HepG2 (cell line): Measurements from ENCODE around the gene CLASP1. TPM values are rescaled to one million over a fixed set of nuclear protein-coding genes. Genes with fewer than 3 reads are reported as not detected.

Experiments used
- ATAC-seq: fragments of 200-7000 bp; cut with Tn5 transposase; 3 replicates; pipeline ENCODE4 v1.9.1; 2020; ENCODE audit warnings: mild to moderate bottlenecking, moderate library complexity
- BruUV-seq: library from RNA; stranded (reverse); fragments of 400-500 nt; replicated peaks from 2 replicates; lab custom pipeline; 2021; lab: Mats Ljungman, UMichigan
- CTCF ChIA-PET: fragments of 300-600 bp; formaldehyde crosslinking; extraction: SDS; loops from one replicate; lab custom pipeline; 2021; ENCODE audit warnings: low total read pairs, inconsistent platforms, low intra/inter-chr PET ratio; lab: Yijun Ruan, JAX
- POLR2A ChIA-PET: fragments of 350-600 bp; sonication (Branson Sonifier 250); formaldehyde crosslinking; loops from one replicate; lab custom pipeline; 2020; ENCODE audit warnings: antibody characterized with exemption, inconsistent platforms; lab: Yijun Ruan, JAX
- DNase-seq: peaks from one replicate; pipeline ENCODE4 v3.0.0-alpha.2; 2015; ENCODE audit warnings: low spot score
- FAIRE-seq: peaks from 3 replicates; lab custom pipeline; 2011; peaks lifted over from hg19 to GRCh38; lab: Jason Lieb, UNC
- H2AFZ ChIP-seq: one replicate; pipeline ENCODE4 v1.6.1; 2011; ENCODE audit warnings: low read length, inconsistent platforms
- H3K27ac ChIP-seq: fragments of 300-600 bp; 3 replicates; pipeline ENCODE4 v1.8.0; 2011; ENCODE audit warnings: mixed run types, mild to moderate bottlenecking, mixed read lengths, low read length, inconsistent platforms; ENCODE audit not compliant: insufficient read depth; ENCODE audit errors: extremely low read length
- H3K27me3 ChIP-seq, 2 experiments: fragments of 200-600 bp in 1 of 2; 2 replicates in 1 of 2; 3 replicates in 1 of 2; pipeline versions ENCODE4 v1.6.0 to v1.8.0; 2011; ENCODE audit warnings: low read length in 2 of 2, mild to moderate bottlenecking in 2 of 2, moderate library complexity in 2 of 2, inconsistent platforms in 1 of 2; ENCODE audit not compliant: insufficient read depth in 2 of 2, control insufficient read depth in 1 of 2
- H3K36me3 ChIP-seq, 2 experiments: fragments of 200-600 bp in 1 of 2; replicated peaks in 1 of 2; 2 replicates in 1 of 2; 3 replicates in 1 of 2; pipeline versions ENCODE4 v1.5.1 to v1.8.0; 2011; ENCODE audit warnings: low read length in 2 of 2, inconsistent platforms in 1 of 2; ENCODE audit not compliant: insufficient read depth in 2 of 2, control insufficient read depth in 1 of 2
- H3K4me1 ChIP-seq: 2 replicates; pipeline ENCODE4 v1.5.1; 2012; ENCODE audit warnings: low read length, inconsistent platforms; ENCODE audit not compliant: insufficient read depth
- H3K4me2 ChIP-seq: 2 replicates; pipeline ENCODE4 v1.6.0; 2011; ENCODE audit warnings: low read depth, low read length, inconsistent platforms
- H3K4me3 ChIP-seq, 3 experiments: fragments of 200-600 bp in 1 of 3; sonication (generic), shearing (Covaris generic) in 1 of 3; replicated peaks in 1 of 3; 2 replicates each; pipeline ENCODE4 v1.5.1; 2011 to 2016; ENCODE audit warnings: low read length in 3 of 3, inconsistent platforms in 2 of 3, low read depth in 2 of 3, mild to moderate bottlenecking in 2 of 3, control low read depth in 1 of 3, mixed read lengths in 1 of 3; ENCODE audit not compliant: insufficient read depth in 1 of 3
- H3K79me2 ChIP-seq: one replicate; pipeline ENCODE4 v1.6.1; 2011; ENCODE audit warnings: low read length, inconsistent platforms; ENCODE audit not compliant: insufficient read depth
- H3K9ac ChIP-seq: 2 replicates; pipeline ENCODE4 v1.6.0; 2011; ENCODE audit warnings: mild to moderate bottlenecking, low read depth, low read length, inconsistent platforms; ENCODE audit not compliant: insufficient read depth
- H3K9me3 ChIP-seq: 2 replicates; pipeline ENCODE4 v1.5.1; 2012; ENCODE audit warnings: mild to moderate bottlenecking, low read length
- H4K20me1 ChIP-seq: 2 replicates; pipeline ENCODE4 v1.6.0; 2011; ENCODE audit warnings: inconsistent platforms, mild to moderate bottlenecking, low read length, moderate library complexity; ENCODE audit not compliant: insufficient read depth
- ATF1 ChIP-seq: IDR thresholded peaks from 2 replicates; pipeline ENCODE4 v1.6.1; 2016; ENCODE audit warnings: mild to moderate bottlenecking, control low read depth
- CCAR2 ChIP-seq: fragments of 200-400 bp; formaldehyde crosslinking; optimal IDR thresholded peaks from 2 replicates; pipeline ENCODE3; 2018; ENCODE audit warnings: low read depth, mild to moderate bottlenecking, low read length, moderate library complexity
- JUND ChIP-seq: sonication (generic); formaldehyde crosslinking; IDR thresholded peaks from 2 replicates; pipeline ENCODE4 v1.8.0; 2022; ENCODE audit warnings: mild to moderate bottlenecking, missing genetic modification reagents
- PHB2 ChIP-seq: fragments of 450-650 bp; IDR thresholded peaks from 2 replicates; pipeline ENCODE4 v1.6.1; 2018; ENCODE audit not compliant: partially characterized antibody
- ZBTB39 ChIP-seq: sonication (generic); formaldehyde crosslinking; IDR thresholded peaks from 2 replicates; pipeline ENCODE4 v1.5.0; 2020; ENCODE audit warnings: missing genetic modification reagents
- ZFP37 ChIP-seq: sonication (generic); formaldehyde crosslinking; IDR thresholded peaks from 2 replicates; pipeline ENCODE4 v1.4.0; 2020; ENCODE audit warnings: missing genetic modification reagents, borderline replicate concordance
- ZFY ChIP-seq: sonication (generic); formaldehyde crosslinking; IDR thresholded peaks from 2 replicates; pipeline ENCODE4 v1.4.0; 2020; ENCODE audit warnings: missing genetic modification reagents
- ZNF383 ChIP-seq: sonication (generic); formaldehyde crosslinking; IDR thresholded peaks from 2 replicates; pipeline ENCODE4 v1.4.0; 2020; ENCODE audit warnings: missing genetic modification reagents, mild to moderate bottlenecking, borderline replicate concordance
- ZNF530 ChIP-seq: sonication (generic); formaldehyde crosslinking; IDR thresholded peaks from 2 replicates; pipeline ENCODE4 v1.5.0; 2020; ENCODE audit warnings: low read depth, mild to moderate bottlenecking, missing genetic modification reagents
- ZNF563 ChIP-seq: sonication (generic); formaldehyde crosslinking; IDR thresholded peaks from 2 replicates; pipeline ENCODE4 v1.8.0; 2022; ENCODE audit warnings: mild to moderate bottlenecking, moderate library complexity, missing genetic modification reagents
- ZNF580 ChIP-seq: IDR thresholded peaks from 2 replicates; pipeline ENCODE4 v1.6.1; 2016; ENCODE audit warnings: low read depth, borderline replicate concordance
- ZNF83 ChIP-seq: sonication (generic); formaldehyde crosslinking; IDR thresholded peaks from 2 replicates; pipeline ENCODE4 v1.4.0; 2020; ENCODE audit warnings: missing genetic modification reagents, mild to moderate bottlenecking, borderline replicate concordance
- WGBS: methylation state at CpG from one replicate; pipeline ENCODE4 v1.1.6; 2017; ENCODE audit warnings: low lambda C conversion rate; 5-methylcytosine and 5-hydroxymethylcytosine counted together
- in situ Hi-C: cut with HindIII; loops from 2 replicates; pipeline ENCODE4 v1.10.0; 2017; ENCODE audit warnings: low pct_unique_long_range_greater_than_20kb; ENCODE audit not compliant: extremely low pct_ligation_motif_present
- intact Hi-C: fragments of 100-400 bp; cut with micrococcal nuclease; formaldehyde crosslinking; loops from one replicate; pipeline ENCODE4 v1.10.0; 2022; ENCODE audit not compliant: unreplicated experiment
- polyA plus RNA-seq, 8 experiments: library from polyadenylated mRNA; depleted of rRNA in 3 of 8; stranded (reverse) in 7 of 8; unstranded in 1 of 8; fragments of >200 nt; fragmentation: Illumina TruSeq in 4 of 8; extraction: Trizol in 4 of 8; gene quantifications; 2 replicates each; pipeline versions ENCODE4 v1.2.1 to v1.2.3, GENCODE V29; 2011 to 2016; ENCODE audit warnings: low read depth in 4 of 8, missing spikeins in 1 of 8, mixed read lengths in 1 of 8; ENCODE audit not compliant: insufficient read depth in 1 of 8
- total RNA-seq, 5 experiments: library from RNA; depleted of rRNA; stranded (reverse); fragments of >200 nt; fragmentation: Illumina TruSeq; extraction: Trizol; gene quantifications; 2 replicates each; pipeline ENCODE4 v1.2.3, GENCODE V29; 2016; ENCODE audit warnings: low read depth in 1 of 5
- TF ChIP-seq, protein P1 (sequence below): sonication (generic); formaldehyde crosslinking; IDR thresholded peaks from 2 replicates; pipeline ENCODE4 v1.9.0; 2021; ENCODE audit warnings: missing genetic modification reagents, mild to moderate bottlenecking, borderline replicate concordance
- TF ChIP-seq, protein P2 (sequence below): sonication (generic); formaldehyde crosslinking; IDR thresholded peaks from 2 replicates; pipeline ENCODE4 v1.8.1; 2022; ENCODE audit warnings: low read depth, mild to moderate bottlenecking, missing genetic modification reagents
- TF ChIP-seq, protein P3 (sequence below): IDR thresholded peaks from 2 replicates; pipeline ENCODE4 v1.6.1; 2016; ENCODE audit warnings: control low read depth

Gene CLASP1
- total and polyA plus RNA-seq, 2 of the 13 experiments (the other 11 are each of a cell fraction or from before 2014, with no cell fraction given) = 11.7 to 47.9 TPM

DNA sequence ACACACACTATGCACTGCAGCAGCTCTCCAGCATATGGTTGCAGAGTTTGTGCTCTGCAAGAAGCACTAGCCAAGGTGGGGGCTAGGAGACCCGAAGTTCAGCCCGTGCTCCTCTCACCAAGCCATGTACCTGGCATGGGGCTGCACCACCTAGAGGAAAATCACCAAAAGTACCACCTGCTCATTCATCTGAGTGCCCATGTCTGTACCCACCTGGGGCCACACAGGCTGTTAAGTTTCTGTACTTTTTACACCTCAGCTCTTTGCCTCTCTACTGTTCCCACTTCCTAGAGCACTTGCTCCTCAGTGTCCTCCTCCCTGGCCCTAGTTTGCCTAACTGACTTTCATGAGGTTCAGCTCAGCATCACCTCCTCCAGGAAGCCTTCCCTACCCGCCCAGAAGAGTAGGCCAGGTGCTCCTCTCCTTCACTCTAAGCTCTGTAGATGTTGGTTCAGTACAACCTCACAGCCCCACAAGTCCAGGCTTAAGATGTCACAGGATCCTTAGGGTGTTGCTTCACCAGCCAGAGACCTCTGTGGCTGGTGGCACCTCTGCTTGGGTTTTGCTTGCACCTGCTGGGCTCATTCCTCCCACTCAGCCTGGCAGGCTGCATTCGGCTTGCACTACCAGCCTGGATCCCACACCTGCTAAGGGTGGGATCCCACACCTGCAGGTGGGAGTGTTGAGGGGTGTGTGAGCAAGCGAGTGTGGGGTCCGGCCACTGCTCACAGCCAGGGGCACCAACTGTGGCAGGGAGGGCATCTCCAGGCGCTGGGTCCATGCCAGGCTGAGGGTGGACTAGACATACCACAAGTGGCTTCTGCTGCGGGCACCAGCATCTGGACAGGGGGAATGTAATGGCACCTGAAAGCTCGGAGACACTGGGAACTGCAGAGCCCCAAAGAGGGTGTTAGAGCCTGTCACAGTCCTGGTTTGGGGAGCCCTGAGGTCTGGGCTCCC lies 354.1 kb downstream of the CLASP1 start:
- intact Hi-C loops = no loop called here
- ATAC-seq = no peak
- TF ChIP-seq ZNF383 (CRISPR knock-in tag) (no peak), ZFP37 (no peak), PHB2 (no peak), ZNF83 (no peak), ZNF580 (no peak), ZBTB39 (no peak), ZFY (CRISPR knock-in tag) (no peak), JUND (no peak), CCAR2 (no peak), ZNF530 (CRISPR knock-in tag) (no peak), ATF1 (CRISPR knock-in tag) (no peak), ZNF563 (CRISPR knock-in tag) (no peak)
- TF ChIP-seq, protein P1, sequence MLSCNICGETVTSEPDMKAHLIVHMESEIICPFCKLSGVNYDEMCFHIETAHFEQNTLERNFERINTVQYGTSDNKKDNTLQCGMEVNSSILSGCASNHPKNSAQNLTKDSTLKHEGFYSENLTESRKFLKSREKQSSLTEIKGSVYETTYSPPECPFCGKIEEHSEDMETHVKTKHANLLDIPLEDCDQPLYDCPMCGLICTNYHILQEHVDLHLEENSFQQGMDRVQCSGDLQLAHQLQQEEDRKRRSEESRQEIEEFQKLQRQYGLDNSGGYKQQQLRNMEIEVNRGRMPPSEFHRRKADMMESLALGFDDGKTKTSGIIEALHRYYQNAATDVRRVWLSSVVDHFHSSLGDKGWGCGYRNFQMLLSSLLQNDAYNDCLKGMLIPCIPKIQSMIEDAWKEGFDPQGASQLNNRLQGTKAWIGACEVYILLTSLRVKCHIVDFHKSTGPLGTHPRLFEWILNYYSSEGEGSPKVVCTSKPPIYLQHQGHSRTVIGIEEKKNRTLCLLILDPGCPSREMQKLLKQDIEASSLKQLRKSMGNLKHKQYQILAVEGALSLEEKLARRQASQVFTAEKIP (CRISPR knock-in tag) = no peak
- TF ChIP-seq, protein P2, sequence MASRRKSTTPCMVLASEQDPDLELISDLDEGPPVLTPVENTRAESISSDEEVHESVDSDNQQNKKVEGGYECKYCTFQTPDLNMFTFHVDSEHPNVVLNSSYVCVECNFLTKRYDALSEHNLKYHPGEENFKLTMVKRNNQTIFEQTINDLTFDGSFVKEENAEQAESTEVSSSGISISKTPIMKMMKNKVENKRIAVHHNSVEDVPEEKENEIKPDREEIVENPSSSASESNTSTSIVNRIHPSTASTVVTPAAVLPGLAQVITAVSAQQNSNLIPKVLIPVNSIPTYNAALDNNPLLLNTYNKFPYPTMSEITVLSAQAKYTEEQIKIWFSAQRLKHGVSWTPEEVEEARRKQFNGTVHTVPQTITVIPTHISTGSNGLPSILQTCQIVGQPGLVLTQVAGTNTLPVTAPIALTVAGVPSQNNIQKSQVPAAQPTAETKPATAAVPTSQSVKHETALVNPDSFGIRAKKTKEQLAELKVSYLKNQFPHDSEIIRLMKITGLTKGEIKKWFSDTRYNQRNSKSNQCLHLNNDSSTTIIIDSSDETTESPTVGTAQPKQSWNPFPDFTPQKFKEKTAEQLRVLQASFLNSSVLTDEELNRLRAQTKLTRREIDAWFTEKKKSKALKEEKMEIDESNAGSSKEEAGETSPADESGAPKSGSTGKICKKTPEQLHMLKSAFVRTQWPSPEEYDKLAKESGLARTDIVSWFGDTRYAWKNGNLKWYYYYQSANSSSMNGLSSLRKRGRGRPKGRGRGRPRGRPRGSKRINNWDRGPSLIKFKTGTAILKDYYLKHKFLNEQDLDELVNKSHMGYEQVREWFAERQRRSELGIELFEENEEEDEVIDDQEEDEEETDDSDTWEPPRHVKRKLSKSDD (CRISPR knock-in tag) = no peak
- TF ChIP-seq, protein P3, sequence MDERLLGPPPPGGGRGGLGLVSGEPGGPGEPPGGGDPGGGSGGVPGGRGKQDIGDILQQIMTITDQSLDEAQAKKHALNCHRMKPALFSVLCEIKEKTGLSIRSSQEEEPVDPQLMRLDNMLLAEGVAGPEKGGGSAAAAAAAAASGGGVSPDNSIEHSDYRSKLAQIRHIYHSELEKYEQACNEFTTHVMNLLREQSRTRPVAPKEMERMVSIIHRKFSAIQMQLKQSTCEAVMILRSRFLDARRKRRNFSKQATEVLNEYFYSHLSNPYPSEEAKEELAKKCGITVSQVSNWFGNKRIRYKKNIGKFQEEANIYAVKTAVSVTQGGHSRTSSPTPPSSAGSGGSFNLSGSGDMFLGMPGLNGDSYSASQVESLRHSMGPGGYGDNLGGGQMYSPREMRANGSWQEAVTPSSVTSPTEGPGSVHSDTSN = no peak

More for the DNA sequence above, 354.1 kb downstream of the CLASP1 start:
- in situ Hi-C loops = no loop called here
- Histone ChIP-seq H3K79me2 (no peaks in the 10 kb centered on the region), H3K9me3 (no peaks in the 10 kb centered on the region), H3K27me3 (peaks cover 0 to 34% of the 10 kb centered on the region in 2 experiments; a peak in 2 of 5 replicates), H3K4me1 (no peaks in the 10 kb centered on the region), H3K27ac (no peak overlapping the region), H4K20me1 (no peaks in the 10 kb centered on the region), H2AFZ (no peak overlapping the region), H3K9ac (no peak overlapping the region), H3K36me3 (no peaks in the 10 kb centered on the region), H3K4me3 (no peak overlapping the region), H3K4me2 (no peak overlapping the region)
- BruUV-seq = no TSS peak
- DNase-seq (no peak), FAIRE-seq (no peak)
- CTCF ChIA-PET = interaction anchor here (1.2 kb wide), 1 partner anchor 11 kb away, joined by 3 read pairs; no protein-coding TSS in a partner anchor
- POLR2A ChIA-PET = no interaction called here
- 0% methylated on average over 9 of the region's 9 CpGs for WGBS
